GM21737 (cell line): ENCODE data around the gene PABPC1L.

ENCODE experiments used
- ATAC-seq: cut with Tn5 transposase; IDR thresholded peaks from one replicate; pipeline ENCODE4 v1.9.1; 2021; ENCODE audit warnings: mild to moderate bottlenecking, moderate library complexity; ENCODE audit not compliant: unreplicated experiment

Gene PABPC1L

GRCh38 chr20:44966030-44966961 lies 56.4 kb downstream of the PABPC1L start, which contains the start of gene STK4:
STK4 (plus strand) TSS chr20:44966512; CDS start chr20:44966569, 57 bp downstream.
- ATAC-seq, result peak; percentile 65

- no peak for ATAC-seq
Observed at GRCh38 chr20:44967207-44967807, 57.4 kb downstream of the PABPC1L start.

DNA sequence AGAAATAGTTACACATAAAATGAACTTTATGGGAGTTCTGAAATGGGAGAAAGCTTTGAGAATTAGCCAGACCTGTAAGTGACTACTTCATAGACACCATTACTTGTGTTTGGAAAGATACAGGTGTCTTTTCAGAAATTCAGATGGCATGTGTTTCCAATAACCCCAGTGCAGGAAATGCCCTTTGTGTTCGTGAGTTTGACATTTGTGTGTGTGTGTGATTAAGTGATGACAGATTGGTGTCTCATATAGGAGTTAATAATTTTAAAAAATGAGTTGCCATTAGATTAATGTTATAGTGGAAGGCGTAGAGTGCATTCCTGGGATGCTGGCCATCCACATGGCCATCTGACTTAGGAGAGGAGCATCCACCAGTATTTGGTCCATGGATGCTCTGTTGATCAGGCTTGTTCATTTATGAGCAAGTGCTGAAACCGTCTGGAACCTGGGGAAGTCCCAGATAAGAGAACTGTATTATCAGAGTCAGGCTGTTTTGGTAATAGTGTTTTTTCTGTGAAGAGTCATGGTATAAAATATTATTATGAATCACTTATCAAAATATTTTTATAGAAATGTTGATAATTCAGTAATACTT lies 59.5 kb downstream of the PABPC1L start:
- no peak for ATAC-seq

GRCh38 chr20:44970243-44970757 lies 60.4 kb downstream of the PABPC1L start:
- ATAC-seq, result no peak

GRCh38 chr20:44973053-44973452 lies 63.2 kb downstream of the PABPC1L start:
- ATAC-seq, result no peak

GRCh38 chr20:44976698-44977097 lies 66.8 kb downstream of the PABPC1L start:
- no peak for ATAC-seq

- ATAC-seq, result peak; percentile 73
Observed at GRCh38 chr20:44979090-44979621, 69.3 kb downstream of the PABPC1L start.

GRCh38 chr20:44981736-44982406 lies 72.0 kb downstream of the PABPC1L start:
- no peak for ATAC-seq

DNA sequence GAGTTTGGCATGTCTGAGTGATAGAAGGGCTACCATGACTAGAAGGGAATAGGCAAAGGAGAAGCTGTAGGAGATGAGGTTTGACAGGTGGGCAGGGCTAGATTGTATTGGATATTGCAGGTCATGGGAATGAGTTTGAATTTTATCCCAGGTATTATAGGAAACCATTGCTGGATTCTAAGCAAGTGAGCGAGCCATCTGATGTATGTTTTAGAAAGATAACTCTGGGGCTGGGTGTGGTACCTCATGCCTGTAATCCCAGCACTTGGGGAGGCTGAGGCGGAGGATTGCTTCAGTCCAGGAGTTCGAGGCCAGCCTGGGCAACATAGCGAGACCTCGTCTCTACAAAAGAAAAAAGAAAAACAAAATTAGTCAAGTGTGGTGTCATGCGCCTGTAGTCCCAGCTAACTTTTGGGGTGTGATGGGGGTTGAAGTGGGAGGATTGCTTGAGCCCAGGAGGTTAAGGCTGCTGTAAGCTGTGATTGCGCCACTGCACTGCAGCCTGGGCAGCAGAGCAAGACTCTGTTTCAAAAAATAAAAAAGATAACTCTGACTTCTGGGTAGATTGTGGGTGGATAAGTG lies 73.3 kb downstream of the PABPC1L start:
- no peak for ATAC-seq

DNA sequence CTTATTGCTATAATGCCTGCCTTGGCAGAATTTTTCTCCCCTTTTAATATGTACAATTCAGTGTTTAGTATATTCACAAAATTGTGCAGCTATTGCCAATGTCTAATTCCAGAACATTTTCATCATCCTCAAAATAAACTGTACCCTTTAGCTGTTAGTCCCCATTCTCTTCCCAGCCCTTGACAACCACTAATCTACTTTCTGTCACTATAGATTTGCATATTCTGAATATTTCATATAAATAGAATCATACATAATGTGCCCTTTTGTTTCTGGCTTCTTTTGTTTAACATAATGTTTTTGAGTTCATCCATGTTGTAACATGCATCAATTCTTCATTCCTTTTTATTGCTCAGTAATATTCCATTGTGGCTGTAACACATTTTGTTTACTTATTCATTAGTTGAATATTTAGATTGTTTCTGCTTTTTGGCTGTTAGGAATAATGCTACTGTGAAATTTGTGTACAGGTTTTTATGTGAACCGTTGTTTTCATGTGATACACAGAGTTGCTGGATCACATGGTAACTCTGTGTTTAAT lies 78.8 kb downstream of the PABPC1L start:
- no peak for ATAC-seq
